ENCODE data around the gene BHLHE23.

The BHLHE23 gene

GRCh38 chr20:62979310-62979709 is 27.5 kb downstream of the BHLHE23 start:
- H3K36me3 ChIP-seq = no peaks in the 10 kb centered on the region
- peak overlapping the region; percentile 67; the same call in 1 of the 2 replicates for H3K27ac ChIP-seq
- TF ChIP-seq Cebpa-rat (IDR thresholded peaks at IDR 0.05) = no peak
- H3K4me3 ChIP-seq = no peak overlapping the region
- peaks cover 98% of the 10 kb centered on the region for H3K4me1 ChIP-seq
- H4K20me1 ChIP-seq = no peaks in the 10 kb centered on the region
- peaks cover 9% of the 10 kb centered on the region; the same call in 1 of the 2 replicates for H3K27me3 ChIP-seq
- H3K4me2 ChIP-seq = peak overlapping the region; percentile 97
- peak overlapping the region; percentile 62; the same call in 1 of the 2 replicates for H3K9ac ChIP-seq
- H3K9me3 ChIP-seq = no peaks in the 10 kb centered on the region

- Histone ChIP-seq H3K9me3 (no peaks in the 10 kb centered on the region), H3K4me1 (peaks cover 96% of the 10 kb centered on the region), H3K4me2 (peak overlapping the region; percentile 97), H3K27me3 (peaks cover 16% of the 10 kb centered on the region), H3K36me3 (no peaks in the 10 kb centered on the region), H4K20me1 (no peaks in the 10 kb centered on the region), H3K27ac (peak overlapping the region; percentile 67), H3K4me3 (peak overlapping the region; percentile 45; the same call in 1 of the 2 replicates), H3K9ac (peak overlapping the region; percentile 62)
- no peak for TF ChIP-seq Cebpa-rat (IDR thresholded peaks at IDR 0.05)
Measured at GRCh38 chr20:62978561-62978943, 28.2 kb downstream of the BHLHE23 start.

GRCh38 chr20:62977613-62978560 is 28.9 kb downstream of the BHLHE23 start:
- H3K4me1 ChIP-seq = peaks cover 96% of the 10 kb centered on the region
- no peaks in the 10 kb centered on the region for H3K9me3 ChIP-seq
- H3K9ac ChIP-seq = peak overlapping the region; percentile 62
- H3K4me2 ChIP-seq = peak overlapping the region; percentile 97
- H3K36me3 ChIP-seq = no peaks in the 10 kb centered on the region
- no peaks in the 10 kb centered on the region for H4K20me1 ChIP-seq
- peak overlapping the region; percentile 67 for H3K27ac ChIP-seq
- no peak for TF ChIP-seq Cebpa-rat (IDR thresholded peaks at IDR 0.05)
- H3K4me3 ChIP-seq = peak overlapping the region; percentile 45; the same call in 1 of the 2 replicates
- H3K27me3 ChIP-seq = peaks cover 23% of the 10 kb centered on the region

- no peaks in the 10 kb centered on the region for H4K20me1 ChIP-seq
- peaks cover 27% of the 10 kb centered on the region for H3K27me3 ChIP-seq
- H3K9ac ChIP-seq = peak overlapping the region; percentile 0; the same call in 1 of the 2 replicates
- TF ChIP-seq Cebpa-rat (IDR thresholded peaks at IDR 0.05) = no peak
- peak overlapping the region; percentile 97 for H3K4me2 ChIP-seq
- H3K4me3 ChIP-seq = peak overlapping the region; percentile 45; the same call in 1 of the 2 replicates
- peak overlapping the region; percentile 54 for H3K27ac ChIP-seq
- no peaks in the 10 kb centered on the region for H3K9me3 ChIP-seq
- peaks cover 95% of the 10 kb centered on the region for H3K4me1 ChIP-seq
- H3K36me3 ChIP-seq = no peaks in the 10 kb centered on the region
Measured at GRCh38 chr20:62976886-62977285, 29.9 kb downstream of the BHLHE23 start.

GRCh38 chr20:62975812-62976508 is 30.8 kb downstream of the BHLHE23 start:
- peaks cover 27% of the 10 kb centered on the region for H3K27me3 ChIP-seq
- H3K9me3 ChIP-seq = no peaks in the 10 kb centered on the region
- H3K4me3 ChIP-seq = no peak overlapping the region
- H3K4me1 ChIP-seq = peaks cover 91% of the 10 kb centered on the region
- no peak for TF ChIP-seq Cebpa-rat (IDR thresholded peaks at IDR 0.05)
- peak overlapping the region; percentile 97 for H3K4me2 ChIP-seq
- no peak overlapping the region for H3K9ac ChIP-seq
- no peak overlapping the region for H3K27ac ChIP-seq
- H4K20me1 ChIP-seq = no peaks in the 10 kb centered on the region
- H3K36me3 ChIP-seq = no peaks in the 10 kb centered on the region

GRCh38 chr20:62975251-62975760 is 31.5 kb downstream of the BHLHE23 start:
- Histone ChIP-seq H3K27me3 (peaks cover 26% of the 10 kb centered on the region), H3K27ac (no peak overlapping the region), H3K9me3 (no peaks in the 10 kb centered on the region), H3K4me1 (peaks cover 91% of the 10 kb centered on the region), H3K4me2 (peak overlapping the region; percentile 97), H3K4me3 (no peak overlapping the region), H3K9ac (no peak overlapping the region), H4K20me1 (no peaks in the 10 kb centered on the region), H3K36me3 (no peaks in the 10 kb centered on the region)
- no peak for TF ChIP-seq Cebpa-rat (IDR thresholded peaks at IDR 0.05)

GRCh38 chr20:62972845-62973745 is 33.7 kb downstream of the BHLHE23 start:
- Histone ChIP-seq H3K9me3 (no peaks in the 10 kb centered on the region), H3K4me1 (peaks cover 74% of the 10 kb centered on the region), H3K9ac (no peak overlapping the region), H3K36me3 (peaks cover 3% of the 10 kb centered on the region), H4K20me1 (0 out of 2 replicates have a peak, but pooled peaks cover 10% of the 10 kb centered on the region), H3K27me3 (peaks cover 20% of the 10 kb centered on the region), H3K4me2 (peak overlapping the region; percentile 97), H3K27ac (no peak overlapping the region), H3K4me3 (peak overlapping the region; percentile 32; the same call in 1 of the 2 replicates)
- no peak for TF ChIP-seq Cebpa-rat (IDR thresholded peaks at IDR 0.05)

GRCh38 chr20:62971950-62972844 is 34.6 kb downstream of the BHLHE23 start:
- Histone ChIP-seq H3K27me3 (peaks cover 20% of the 10 kb centered on the region), H3K4me2 (peak overlapping the region; percentile 97), H3K4me3 (peak overlapping the region; percentile 32; the same call in 1 of the 2 replicates), H3K4me1 (peaks cover 66% of the 10 kb centered on the region), H3K9ac (no peak overlapping the region), H3K36me3 (peaks cover 11% of the 10 kb centered on the region), H4K20me1 (0 out of 2 replicates have a peak, but pooled peaks cover 14% of the 10 kb centered on the region), H3K9me3 (no peaks in the 10 kb centered on the region), H3K27ac (no peak overlapping the region)
- no peak for TF ChIP-seq Cebpa-rat (IDR thresholded peaks at IDR 0.05)

Measured in BLaER1 (cell line).